ENCODE data around the gene SRL.

- no peak for TF ChIP-seq POLR2A (IDR thresholded peaks at IDR 0.05; ENCODE audit: low read length)
- TF ChIP-seq GATA1 (IDR thresholded peaks at IDR 0.05; ENCODE audit: low read depth, low read length) = no peak
These were observed 25.3 kb downstream of the SRL start for GRCh38 chr16:4216596-4216995.

Measured in erythroblast (primary cell).